ENCODE results near the gene TSPAN17. TPM values are rescaled to one million over a fixed set of nuclear protein-coding genes. Genes with fewer than 3 reads are reported as not detected.

TSPAN17 gene
- total and polyA plus RNA-seq, 9 of the 15 experiments (the other 6 are each of a cell fraction or from before 2014, with no cell fraction given): 0.73 to 58.3 (median 34.5) TPM

DNA sequence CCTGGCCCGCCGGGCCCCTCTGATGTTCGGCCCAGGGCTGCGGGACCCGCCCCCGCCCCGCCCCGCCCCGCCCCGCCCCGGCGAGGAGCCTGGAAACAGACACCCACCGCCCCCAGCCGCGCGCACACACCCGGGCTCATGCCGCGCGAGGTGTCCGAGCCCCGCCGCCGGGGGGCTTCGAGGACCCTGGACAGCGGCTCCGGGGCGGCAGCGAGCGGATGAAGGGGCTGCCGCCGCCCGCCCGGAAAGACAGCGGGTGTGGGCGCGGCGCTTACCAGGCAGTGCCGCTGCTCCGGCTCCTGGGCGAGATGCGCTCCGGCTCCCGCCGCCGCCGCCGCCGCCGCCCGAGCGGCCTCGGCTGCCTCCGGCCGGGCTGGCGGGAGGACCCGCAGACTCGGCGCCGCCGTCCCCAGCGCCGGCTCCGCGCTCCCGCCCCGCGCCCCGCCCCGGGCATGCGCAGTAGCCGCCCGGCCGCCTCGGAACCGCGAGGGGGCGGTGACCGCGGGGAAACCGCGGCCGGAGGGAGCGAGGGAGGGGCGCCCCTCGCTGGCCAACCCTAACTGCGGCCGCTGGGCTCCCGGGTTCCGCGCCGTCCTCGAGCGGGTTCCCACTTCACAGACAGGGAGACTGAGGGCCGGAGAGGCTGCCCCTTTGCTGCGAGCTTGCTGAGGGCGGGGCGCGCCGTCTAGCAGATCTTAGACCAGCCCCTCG is 37.4 kb upstream of the TSPAN17 start, which contains the start of gene GPRIN1 (continued):
- TF ChIP-seq RBM14 (IDR thresholded peaks at IDR 0.05; ENCODE audit: borderline replicate concordance, insufficient read depth, low read depth, low read length) (no peak), NONO (IDR thresholded peaks at IDR 0.05; ENCODE audit: low read depth in 2 of 2, low read length in 1 of 2) (no peak), POLR3A (IDR thresholded peaks at IDR 0.05; ENCODE audit: borderline replicate concordance, extremely low read depth, insufficient read depth, insufficient read length) (no peak), PRDM10 (IDR thresholded peaks at IDR 0.05; ENCODE audit: partially characterized antibody) (no peak), ESRRA (IDR thresholded peaks at IDR 0.05; ENCODE audit: borderline replicate concordance, low read depth) (peak; percentile 78; the same call in 1 of the 2 replicates), ZNF561 (CRISPR knock-in tag; conservative IDR thresholded peaks at IDR 0.05) (no peak), ATF3 (IDR thresholded peaks at IDR 0.05) (no peak), ATF3 (CRISPR knock-in tag; conservative IDR thresholded peaks at IDR 0.05) (no peak), DIDO1 (tag; IDR thresholded peaks at IDR 0.05; ENCODE audit: low read depth) (no peak), C11orf30 (IDR thresholded peaks at IDR 0.05; ENCODE audit: low read depth) (no peak), ZNF449 (CRISPR knock-in tag; IDR thresholded peaks at IDR 0.05) (no peak), HDAC6 (IDR thresholded peaks at IDR 0.05; ENCODE audit: low read depth, low read length) (no peak), NUFIP1 (IDR thresholded peaks at IDR 0.05; ENCODE audit: partially characterized antibody) (no peak), CHD1 (IDR thresholded peaks at IDR 0.05; ENCODE audit: low read length) (no peak), ILF3 (IDR thresholded peaks at IDR 0.05; ENCODE audit: borderline replicate concordance) (no peak), RBBP5 (IDR thresholded peaks at IDR 0.05; ENCODE audit: borderline replicate concordance, insufficient read depth, low read length, poor library complexity, severe bottlenecking) (no peak), SNAPC5 (CRISPR knock-in tag; IDR thresholded peaks at IDR 0.05) (no peak), KLF6 (CRISPR knock-in tag; IDR thresholded peaks at IDR 0.05; ENCODE audit: borderline replicate concordance) (no peak), MAFG (tag; conservative IDR thresholded peaks at IDR 0.05) (no peak), CBX3 (IDR thresholded peaks at IDR 0.05; ENCODE audit: borderline replicate concordance in 1 of 2, low read length in 2 of 2) (no peak), ZNF354B (CRISPR knock-in tag; IDR thresholded peaks at IDR 0.05) (no peak), SIN3B (IDR thresholded peaks at IDR 0.05; ENCODE audit: low read depth) (0 out of 2 replicates have a peak, but pooled peaks have one; percentile 14)
